K562 (cell line): ENCODE data around the gene KDM5A. TPM values are rescaled to one million over a fixed set of nuclear protein-coding genes. Genes with fewer than 3 reads are reported as not detected.

Experiments
- GTF3C2 ChIP-seq: IDR thresholded peaks from 3 replicates; pipeline ENCODE4 v1.6.1; 2011; ENCODE audit warnings: borderline replicate concordance, mild to moderate bottlenecking, moderate library complexity; ENCODE audit not compliant: insufficient read length; ENCODE audit errors: extremely low read depth
- JUNB ChIP-seq: fragments of 450-650 bp; formaldehyde crosslinking; conservative IDR thresholded peaks from 2 replicates; pipeline ENCODE4 v1.4.0; 2020; ENCODE audit warnings: mild to moderate bottlenecking
- MLLT1 ChIP-seq, 2 experiments: fragments of 450-650 bp; IDR thresholded peaks; 2 replicates each; pipeline ENCODE4 v1.6.1; 2016
- MNT ChIP-seq, 2 experiments: fragments of 450-650 bp; conservative IDR thresholded peaks; 2 replicates each; pipeline ENCODE4 v1.6.1; 2017; ENCODE audit warnings: mild to moderate bottlenecking in 2 of 2, moderate library complexity in 2 of 2
- PML ChIP-seq: IDR thresholded peaks from 2 replicates; pipeline ENCODE4 v1.6.1; 2012; ENCODE audit warnings: low read length, inconsistent platforms
- PRPF4 ChIP-seq: fragments of 200-400 bp; formaldehyde crosslinking; IDR thresholded peaks from one replicate; pipeline ENCODE4 v1.6.1; 2017; ENCODE audit warnings: low read length, low read depth, mild to moderate bottlenecking; ENCODE audit not compliant: insufficient read depth, poor library complexity, severe bottlenecking
- TAL1 ChIP-seq: fragments of 450-650 bp; IDR thresholded peaks from 2 replicates; pipeline ENCODE4 v1.6.1; 2016; ENCODE audit warnings: mild to moderate bottlenecking
- ZFP30 ChIP-seq: fragments of 250-450 bp; sonication (Bioruptor Pico); IDR thresholded peaks from 2 replicates; pipeline ENCODE4 v1.8.0; 2022; ENCODE audit warnings: moderate library complexity, mild to moderate bottlenecking, inconsistent platforms, borderline replicate concordance
- ZZZ3 ChIP-seq: fragments of 450-650 bp; IDR thresholded peaks from 2 replicates; pipeline ENCODE4 v1.6.1; 2016; ENCODE audit warnings: antibody characterized with exemption, mild to moderate bottlenecking, moderate library complexity
- polyA plus RNA-seq, 8 experiments: library from polyadenylated mRNA; depleted of rRNA in 4 of 8; stranded (reverse) in 5 of 8; unstranded in 3 of 8; fragments of >200 nt; fragmentation: Nextera tagmentation in 2 of 8; fragmentation: Illumina TruSeq in 1 of 8; extraction: Ambion mirVana in 2 of 8; extraction: Trizol in 1 of 8; gene quantifications; 2 replicates each; pipeline versions ENCODE4 v1.2.1 to v1.2.3, GENCODE V29; 2011 to 2014; ENCODE audit warnings: inconsistent platforms in 1 of 8, missing spikeins in 1 of 8
- total RNA-seq, 7 experiments: library from RNA; depleted of rRNA in 6 of 7; stranded (reverse); fragments of >200 nt in 6 of 7; fragmentation: Illumina TruSeq in 2 of 7; extraction: Trizol in 2 of 7; gene quantifications; 2 replicates each; pipeline versions ENCODE4 v1.2.1 to v1.2.3, GENCODE V29; 2011 to 2021; ENCODE audit warnings: low replicate concordance in 1 of 7

The KDM5A gene
- total and polyA plus RNA-seq, 9 of the 15 experiments (the other 6 are each of a cell fraction or from before 2014, with no cell fraction given), result 5.5 to 35.1 (median 13.1) TPM

GRCh38 chr12:389142-390096 lies at the start of gene KDM5A (continued):
- TF ChIP-seq JUNB (no peak), PML (peak; percentile 27; the same call in 1 of the 2 replicates), TAL1 (no peak), GTF3C2 (no peak), MNT (conservative IDR thresholded peaks at IDR 0.05) (peak; percentile 83 to 93), MLLT1 (IDR thresholded peaks at IDR 0.05) (peak in 1 of 2 experiments; percentile 43; a peak in 1 of 4 replicates), ZFP30 (CRISPR knock-in tag) (no peak), PRPF4 (no peak), ZZZ3 (no peak)
